HG02852 (cell line): ENCODE data around the gene CIT.
A peak's percentile ranks its signal among the peaks of the same experiment; 100 is the strongest.
"Not testable (repeated sequence)": the region's sequence is repeated elsewhere in the genome, so short reads cannot be mapped to it uniquely, and the experiment has no call there.

Experiments
- ATAC-seq: cut with Tn5 transposase; IDR thresholded peaks from one replicate; pipeline ENCODE4 v1.9.1; 2021; ENCODE audit warnings: mild to moderate bottlenecking, moderate library complexity; ENCODE audit not compliant: unreplicated experiment

Gene CIT

DNA sequence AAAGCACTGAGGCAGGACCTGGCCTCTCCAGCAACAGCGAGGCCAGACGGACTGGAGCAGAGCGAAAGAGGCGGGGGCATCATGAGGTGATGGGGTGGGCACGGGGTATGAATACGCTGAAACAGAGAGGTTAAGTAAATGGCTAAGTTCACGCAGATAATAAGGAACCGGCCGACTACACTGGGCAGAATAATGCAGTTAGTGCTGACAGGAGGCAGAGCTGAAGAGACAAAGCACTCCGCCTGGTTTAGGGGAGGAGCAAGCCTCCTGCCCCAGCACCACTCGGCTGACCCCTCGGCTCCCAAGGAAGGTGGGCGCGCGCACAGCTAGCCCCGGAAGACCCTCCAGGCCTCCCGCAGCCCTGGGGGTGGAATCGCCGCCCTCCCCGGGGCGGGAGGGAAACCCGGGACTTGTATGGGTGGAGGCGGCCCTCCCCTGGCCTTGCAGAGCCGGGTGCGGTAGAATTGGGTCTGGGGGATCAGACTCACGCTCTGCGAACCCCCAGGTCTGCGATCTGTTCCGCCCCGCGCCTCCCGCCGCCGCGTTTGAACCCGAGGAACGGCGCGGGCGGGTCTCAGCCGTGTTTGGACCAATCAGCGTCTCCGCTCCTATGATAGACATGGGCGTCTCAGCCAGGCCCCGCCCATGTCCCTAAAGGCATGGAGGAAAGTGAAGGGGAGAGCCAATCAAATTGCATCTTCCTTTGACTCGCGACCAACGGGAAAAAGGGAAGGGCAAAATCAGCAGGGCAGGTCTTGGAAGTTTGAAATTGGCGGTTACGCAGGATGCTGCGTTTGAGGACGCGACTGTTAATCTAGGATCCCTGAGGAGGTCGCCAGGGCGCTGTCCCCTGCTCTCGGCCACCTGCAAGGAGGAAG is at the start of gene CIT:
Gene CIT (minus strand): TSS at position 560 of the 878 bp plus-strand sequence. CDS start 1,152 bp downstream, outside the sequence.
- peak; percentile 99 for ATAC-seq

DNA sequence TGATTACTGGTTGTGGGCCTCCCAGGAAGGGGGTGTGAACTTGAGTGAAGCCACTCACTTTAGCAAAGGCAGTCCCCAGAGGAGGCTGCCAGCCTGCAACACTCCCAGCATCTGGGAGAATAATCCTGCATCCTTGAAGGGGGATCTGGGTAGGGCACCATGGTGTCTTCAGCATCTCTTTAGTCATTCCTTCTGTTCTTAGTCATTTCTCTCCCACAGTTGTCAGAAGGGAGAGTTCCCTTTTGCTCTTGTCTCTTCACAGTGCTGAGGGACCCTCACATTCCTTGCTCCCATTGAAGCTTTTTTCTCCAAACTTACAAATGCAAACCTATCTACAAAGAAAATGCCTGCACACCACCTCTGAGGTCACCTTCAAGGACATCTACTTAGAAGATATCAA is 48.1 kb upstream of the CIT start:
- ATAC-seq: no peak

DNA sequence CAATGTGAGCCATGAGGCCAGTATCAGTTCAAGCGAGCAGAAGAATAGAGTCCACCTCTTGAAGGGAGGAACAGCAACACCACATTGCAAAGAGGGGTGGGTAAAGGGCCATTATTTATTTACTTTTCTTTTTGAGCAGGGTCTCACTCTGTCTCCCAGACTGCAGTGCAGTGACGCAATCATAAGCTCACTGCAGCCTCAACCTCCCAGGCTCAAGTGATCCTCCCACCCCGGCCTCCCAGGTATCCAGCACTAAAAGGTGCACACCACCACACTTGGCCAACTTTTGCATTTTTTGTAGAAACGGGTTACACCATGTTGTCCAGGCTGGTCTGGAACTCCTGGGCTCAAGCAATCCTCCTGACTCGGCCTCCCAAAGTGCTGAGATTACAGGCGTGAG is 42.9 kb upstream of the CIT start:
- no peak for ATAC-seq

- ATAC-seq: no peak
These were observed 38.9 kb upstream of the CIT start for GRCh38 chr12:119915894-119916510.

GRCh38 chr12:119914666-119915065 is 37.5 kb upstream of the CIT start:
- no peak for ATAC-seq

DNA sequence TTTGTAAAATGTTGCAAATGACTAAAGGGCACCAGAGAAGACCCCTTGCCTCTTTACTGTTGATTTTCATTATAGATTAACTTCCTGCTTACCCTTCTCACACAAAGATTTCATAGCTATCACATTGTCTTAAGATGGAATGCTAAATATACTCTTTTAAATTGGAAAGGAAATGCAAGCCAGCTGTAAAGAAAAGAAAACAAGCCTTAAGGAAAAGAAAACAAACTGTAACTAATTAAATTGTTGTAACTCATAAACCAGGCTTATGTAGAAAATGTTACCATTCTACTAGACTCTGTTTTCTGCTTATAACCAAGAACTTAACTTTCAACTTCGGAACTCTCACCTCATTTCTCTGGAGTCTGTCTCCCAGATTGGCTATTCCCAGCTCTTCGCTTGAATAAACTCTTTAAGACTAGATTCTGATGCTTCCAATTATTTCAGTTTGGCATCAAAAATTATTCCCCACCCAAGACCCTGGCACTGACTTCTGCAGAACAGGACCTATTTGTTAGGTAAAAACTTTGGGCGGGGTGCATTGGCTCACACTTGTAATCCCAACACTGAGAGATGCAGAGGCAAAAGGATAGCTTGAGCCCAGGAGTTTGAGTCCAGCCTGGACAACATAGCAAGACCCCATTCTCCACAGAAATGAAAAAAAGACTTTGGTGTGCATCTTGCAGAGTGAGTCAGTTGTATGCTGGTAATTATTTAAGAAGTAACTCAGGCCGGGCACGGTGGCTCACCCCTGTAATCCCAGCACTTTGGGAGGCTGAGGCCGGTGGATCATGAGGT is 36.6 kb upstream of the CIT start:
- no peak for ATAC-seq

- ATAC-seq: no peak
These were observed 34.1 kb upstream of the CIT start for GRCh38 chr12:119911182-119911581.

DNA sequence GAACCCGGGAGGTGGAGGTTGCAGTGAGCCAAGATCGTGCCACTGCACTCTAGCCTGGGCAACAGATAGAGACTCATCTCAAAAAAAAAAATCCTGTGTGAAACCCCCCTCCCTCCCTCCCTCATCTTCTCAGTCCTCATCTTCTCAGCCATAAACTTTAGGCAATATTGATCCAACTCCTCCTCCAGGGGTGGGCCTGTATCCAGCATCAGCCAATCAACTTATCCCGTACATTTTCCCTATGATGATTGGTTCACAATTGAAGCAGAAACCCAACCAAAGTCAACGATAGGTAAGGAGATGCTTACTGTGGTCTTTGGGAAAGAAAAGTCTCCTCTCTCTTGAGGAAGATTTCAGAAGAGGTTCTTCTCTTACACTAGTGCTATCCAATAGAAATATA is 33.5 kb upstream of the CIT start:
- no peak for ATAC-seq

- ATAC-seq: no peak
These were observed 25.0 kb upstream of the CIT start for GRCh38 chr12:119902084-119902509.

- no peak for ATAC-seq
These were observed 24.6 kb upstream of the CIT start for GRCh38 chr12:119901670-119902069.

GRCh38 chr12:119894916-119895315 is 17.8 kb upstream of the CIT start:
- ATAC-seq: no peak

DNA sequence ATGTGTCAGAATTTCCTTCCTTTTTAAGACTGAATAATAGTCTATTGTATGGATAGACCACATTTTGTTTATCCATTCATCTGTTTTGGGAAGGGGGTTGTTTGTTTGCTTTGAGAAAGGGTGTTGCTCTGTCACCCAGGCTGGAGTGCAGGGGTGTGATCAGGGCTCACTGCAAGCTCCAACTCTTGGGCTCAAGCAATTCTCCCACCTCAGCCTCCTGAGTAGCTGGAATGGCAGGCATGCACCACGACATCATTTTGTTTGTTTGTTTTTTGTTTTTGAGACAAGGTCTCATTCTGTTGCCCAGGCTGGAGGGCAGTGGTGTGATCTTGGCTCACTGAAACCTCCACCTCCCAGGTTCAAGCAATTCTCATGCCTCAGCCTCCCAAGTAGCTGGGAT is 15.5 kb upstream of the CIT start:
- not testable (repeated sequence) for ATAC-seq

DNA sequence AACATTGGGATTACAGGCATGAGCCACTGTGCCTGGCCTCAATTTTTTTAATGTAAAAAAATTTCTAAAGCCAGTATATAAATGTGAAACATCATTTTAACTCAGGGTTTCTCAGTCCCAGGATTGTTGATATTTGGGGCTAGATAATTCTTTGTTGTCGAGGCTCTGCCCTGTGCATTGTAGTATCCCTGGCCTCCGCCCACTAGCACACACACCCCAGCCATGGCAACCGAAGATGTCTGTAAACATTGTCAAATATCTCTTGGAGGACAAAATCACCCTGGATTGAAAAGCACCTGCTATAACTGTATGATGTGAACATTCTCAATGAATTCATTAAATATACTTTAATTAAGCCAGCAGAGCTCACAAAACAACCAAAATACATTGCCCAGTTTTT is 8.4 kb upstream of the CIT start:
- no peak for ATAC-seq

GRCh38 chr12:119883791-119884190 is 6.7 kb upstream of the CIT start:
- not testable (repeated sequence) for ATAC-seq

DNA sequence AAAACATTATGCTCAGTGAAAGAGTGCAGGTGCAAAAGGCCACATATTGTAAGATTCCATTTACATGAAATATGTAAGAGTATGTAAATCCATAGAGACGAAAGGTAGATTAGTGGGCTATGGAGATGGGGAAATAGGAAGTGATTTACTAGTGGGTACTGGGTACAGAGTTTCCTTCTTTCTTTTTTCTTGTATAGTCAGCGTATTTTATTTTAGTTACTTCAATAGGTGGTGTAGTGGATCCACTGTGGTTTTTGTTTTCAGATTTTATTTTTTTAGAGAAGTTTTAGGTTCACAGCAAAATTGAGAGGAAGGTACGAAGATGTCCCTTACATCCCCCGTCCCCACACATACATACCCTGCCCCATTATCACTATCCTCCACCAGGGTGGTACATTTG is 6.1 kb upstream of the CIT start:
- no peak for ATAC-seq

DNA sequence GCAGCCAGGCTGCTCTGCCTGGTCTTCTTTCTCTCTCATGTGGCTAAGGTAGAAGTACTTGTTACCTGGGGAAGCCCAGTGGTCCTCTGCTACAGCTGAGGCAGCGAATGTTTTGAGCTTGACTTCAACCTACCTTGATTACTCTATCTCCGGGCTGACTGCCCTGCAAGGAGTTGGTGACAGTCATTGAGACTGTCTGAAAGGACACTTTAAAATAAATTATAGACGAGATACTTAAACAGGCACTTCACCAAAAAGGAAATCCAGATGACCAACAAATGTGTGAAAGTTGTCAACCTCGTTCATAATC is 474 bp upstream of the CIT start:
- peak; percentile 50 for ATAC-seq

GRCh38 chr12:119870457-119870856 is 6.7 kb downstream of the CIT start:
- ATAC-seq: no peak

DNA sequence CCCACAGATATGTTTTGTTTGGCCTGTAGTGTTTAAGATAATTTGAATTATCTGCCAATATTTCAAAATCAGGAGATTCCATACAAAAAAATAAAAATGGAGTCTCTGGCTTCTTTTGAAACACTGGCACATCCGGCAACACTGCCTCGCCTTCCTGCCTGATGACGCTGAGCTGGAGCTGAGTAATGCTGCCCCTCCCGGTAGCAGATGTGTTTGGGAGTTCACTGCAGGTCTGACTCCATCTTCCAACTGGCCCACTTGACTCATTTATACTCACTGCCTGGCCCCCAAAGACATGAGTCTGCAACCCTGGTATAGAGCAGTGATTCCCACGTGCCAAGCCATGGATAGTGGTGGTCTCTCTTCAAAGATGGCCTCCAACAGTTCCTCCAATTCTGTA is 7.4 kb downstream of the CIT start:
- ATAC-seq: no peak

DNA sequence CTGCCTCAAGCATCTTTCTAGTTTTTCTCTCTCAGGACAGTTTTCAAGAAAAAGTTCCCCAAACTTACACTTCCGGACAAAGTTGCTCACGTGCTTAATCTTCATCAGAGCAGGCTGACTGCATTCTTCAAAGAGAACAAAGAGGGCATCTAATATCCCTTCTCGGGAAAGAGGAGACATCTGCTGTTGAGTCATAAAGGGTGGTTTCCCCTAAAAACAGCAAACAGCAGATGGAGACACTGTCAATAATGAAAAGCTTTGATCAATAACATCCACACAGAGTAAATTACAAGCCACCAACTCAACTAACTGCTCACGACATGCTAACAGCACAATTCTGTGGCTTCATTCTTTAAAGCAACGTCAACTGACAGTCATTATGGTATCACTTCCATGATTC is 8.1 kb downstream of the CIT start:
- no peak for ATAC-seq

DNA sequence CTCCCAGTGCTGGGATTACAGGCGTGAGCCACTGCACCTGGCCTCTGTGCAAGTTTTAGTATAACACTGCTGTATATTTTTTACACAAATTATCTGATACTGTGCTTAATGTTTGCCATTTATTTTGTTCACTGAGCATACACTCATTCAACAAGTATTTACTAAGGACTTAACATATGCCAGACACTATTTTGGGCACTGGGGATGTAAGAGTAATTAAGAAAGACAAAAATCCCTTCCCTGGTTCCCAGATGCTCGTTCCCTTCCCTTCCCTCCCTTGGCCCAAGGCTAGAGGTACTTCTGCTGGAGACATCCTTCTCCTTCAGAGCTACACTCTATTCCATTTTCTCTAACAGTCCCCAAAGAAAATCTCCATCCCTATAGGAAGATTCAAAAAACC is 12.5 kb downstream of the CIT start:
- no peak for ATAC-seq

DNA sequence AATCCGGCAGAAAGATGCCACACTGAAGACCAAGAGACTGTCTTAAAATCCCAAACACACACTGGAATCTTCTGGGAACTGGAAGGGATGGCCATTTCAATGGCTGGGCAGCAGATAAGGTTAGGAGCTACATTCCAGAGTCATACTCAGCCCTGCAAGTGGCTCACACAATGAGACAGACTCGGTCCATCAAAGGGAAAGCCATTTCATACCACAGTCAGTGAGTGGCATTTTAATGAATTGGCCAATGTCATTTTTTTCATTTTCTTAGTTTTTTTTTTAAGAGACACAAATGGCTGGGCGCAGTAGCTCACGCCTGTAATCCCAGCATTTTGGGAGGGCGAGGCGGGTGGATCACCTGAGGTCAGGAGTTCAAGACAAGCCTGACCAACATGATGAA is 17.9 kb downstream of the CIT start:
- no peak for ATAC-seq
